HepG2 (cell line): ENCODE results near the gene ODR4.

Experiments used
- CTCF ChIP-seq: sonication (generic); formaldehyde crosslinking; IDR thresholded peaks from 2 replicates; pipeline ENCODE4 v1.5.0; 2020; ENCODE audit warnings: mild to moderate bottlenecking, missing genetic modification reagents, moderate library complexity
- PAXIP1 ChIP-seq: sonication (generic); formaldehyde crosslinking; conservative IDR thresholded peaks from 2 replicates; pipeline ENCODE4 v1.4.0; 2020; ENCODE audit warnings: mild to moderate bottlenecking, missing genetic modification reagents, moderate library complexity
- SCMH1 ChIP-seq: sonication (generic); formaldehyde crosslinking; IDR thresholded peaks from 2 replicates; pipeline ENCODE4 v1.9.0; 2021; ENCODE audit warnings: missing genetic modification reagents, mild to moderate bottlenecking, borderline replicate concordance
- SRSF1 ChIP-seq: fragments of 200-400 bp; formaldehyde crosslinking; optimal IDR thresholded peaks from 2 replicates; pipeline ENCODE3; 2017; ENCODE audit warnings: mild to moderate bottlenecking, low read depth, low read length, moderate library complexity
- TEAD3 ChIP-seq: optimal IDR thresholded peaks from 2 replicates; pipeline ENCODE3; 2016; ENCODE audit warnings: borderline replicate concordance
- ZBTB2 ChIP-seq: sonication (generic); formaldehyde crosslinking; IDR thresholded peaks from 2 replicates; pipeline ENCODE4 v1.8.0; 2022; ENCODE audit warnings: low read depth, missing genetic modification reagents
- ZBTB49 ChIP-seq: sonication (generic); formaldehyde crosslinking; IDR thresholded peaks from 2 replicates; pipeline ENCODE4 v1.4.0; 2020; ENCODE audit warnings: missing genetic modification reagents, borderline replicate concordance

GRCh38 chr1:186391841-186392240 is 16.2 kb downstream of the ODR4 start:
- TF ChIP-seq CTCF (CRISPR knock-in tag) = no peak
- TF ChIP-seq TEAD3 (CRISPR knock-in tag) = no peak
- TF ChIP-seq ZBTB49 (CRISPR knock-in tag) = no peak
- TF ChIP-seq SCMH1 (CRISPR knock-in tag) = no peak
- TF ChIP-seq ZBTB2 (CRISPR knock-in tag) = no peak
- TF ChIP-seq SRSF1 = no peak
- no peak for TF ChIP-seq PAXIP1 (CRISPR knock-in tag)
